ENCODE results near the gene ENTHD1.

Gene ENTHD1

GRCh38 chr22:39808081-39808480 is 85.5 kb downstream of the ENTHD1 start:
- FAIRE-seq (no peak), DNase-seq (ENCODE audit: extremely low spot score, insufficient read length, low read depth) (no peak)

- no peak for DNase-seq (ENCODE audit: extremely low spot score, insufficient read length, low read depth)
- FAIRE-seq: no peak
Measured at GRCh38 chr22:39806109-39806508, 87.5 kb downstream of the ENTHD1 start.

- FAIRE-seq: no peak
Measured at GRCh38 chr22:39805117-39805516, 88.4 kb downstream of the ENTHD1 start.

GRCh38 chr22:39802682-39803081 is 90.9 kb downstream of the ENTHD1 start:
- DNase-seq (ENCODE audit: extremely low spot score, insufficient read length, low read depth) (no peak), FAIRE-seq (no peak)

More at GRCh38 chr22:39805117-39805516, 88.4 kb downstream of the ENTHD1 start:
- DNase-seq (ENCODE audit: extremely low spot score, insufficient read length, low read depth): no peak

GRCh38 chr22:39800790-39801520 is 92.6 kb downstream of the ENTHD1 start:
- DNase-seq (ENCODE audit: extremely low spot score, insufficient read length, low read depth) (no peak), FAIRE-seq (no peak)

GRCh38 chr22:39797528-39798147 is 95.9 kb downstream of the ENTHD1 start:
- FAIRE-seq: no peak
- no peak for DNase-seq (ENCODE audit: extremely low spot score, insufficient read length, low read depth)

- FAIRE-seq (no peak), DNase-seq (ENCODE audit: extremely low spot score, insufficient read length, low read depth) (no peak)
Measured at GRCh38 chr22:39789788-39790187, 103.8 kb downstream of the ENTHD1 start.

GRCh38 chr22:39785232-39785631 is 108.3 kb downstream of the ENTHD1 start:
- FAIRE-seq (no peak), DNase-seq (ENCODE audit: extremely low spot score, insufficient read length, low read depth) (no peak)

- FAIRE-seq: no peak
- DNase-seq (ENCODE audit: extremely low spot score, insufficient read length, low read depth): no peak
Measured at GRCh38 chr22:39777716-39778454, 115.7 kb downstream of the ENTHD1 start.

GRCh38 chr22:39776295-39777009 is 117.1 kb downstream of the ENTHD1 start:
- DNase-seq (ENCODE audit: extremely low spot score, insufficient read length, low read depth) (no peak), FAIRE-seq (no peak)

GRCh38 chr22:39773976-39774539 is 119.5 kb downstream of the ENTHD1 start:
- DNase-seq (ENCODE audit: extremely low spot score, insufficient read length, low read depth) (peak; percentile 57), FAIRE-seq (peak; percentile 95)

GRCh38 chr22:39773503-39773902 is 120.1 kb downstream of the ENTHD1 start:
- DNase-seq (ENCODE audit: extremely low spot score, insufficient read length, low read depth): no peak
- FAIRE-seq: no peak

- no peak for DNase-seq (ENCODE audit: extremely low spot score, insufficient read length, low read depth)
- FAIRE-seq: no peak
Measured at GRCh38 chr22:39771486-39771885, 122.1 kb downstream of the ENTHD1 start.

- no peak for DNase-seq (ENCODE audit: extremely low spot score, insufficient read length, low read depth)
- FAIRE-seq: no peak
Measured at GRCh38 chr22:39765661-39766060, 127.9 kb downstream of the ENTHD1 start.

GRCh38 chr22:39765046-39765445 is 128.5 kb downstream of the ENTHD1 start:
- peak; percentile 31 for FAIRE-seq

GRCh38 chr22:39763276-39763675 is 130.3 kb downstream of the ENTHD1 start:
- no peak for DNase-seq (ENCODE audit: extremely low spot score, insufficient read length, low read depth)
- no peak for FAIRE-seq

More at GRCh38 chr22:39765046-39765445, 128.5 kb downstream of the ENTHD1 start:
- DNase-seq (ENCODE audit: extremely low spot score, insufficient read length, low read depth): no peak

GRCh38 chr22:39750759-39751158 is 142.8 kb downstream of the ENTHD1 start:
- no peak for FAIRE-seq

GRCh38 chr22:39748877-39749276 is 144.7 kb downstream of the ENTHD1 start:
- DNase-seq (ENCODE audit: extremely low spot score, insufficient read length, low read depth): no peak
- FAIRE-seq: no peak

More at GRCh38 chr22:39750759-39751158, 142.8 kb downstream of the ENTHD1 start:
- no peak for DNase-seq (ENCODE audit: extremely low spot score, insufficient read length, low read depth)

- DNase-seq (ENCODE audit: extremely low spot score, insufficient read length, low read depth) (no peak), FAIRE-seq (no peak)
Measured at GRCh38 chr22:39746600-39747262, 146.8 kb downstream of the ENTHD1 start.
